GM19372 (cell line): Measurements from ENCODE around the gene WDSUB1.
A peak's percentile ranks its signal among the peaks of the same experiment; 100 is the strongest.

Source experiments
- ATAC-seq: cut with Tn5 transposase; IDR thresholded peaks from one replicate; pipeline ENCODE4 v1.9.1; 2021; ENCODE audit warnings: mild to moderate bottlenecking, low read depth, moderate library complexity; ENCODE audit not compliant: unreplicated experiment

Gene WDSUB1, protein sequence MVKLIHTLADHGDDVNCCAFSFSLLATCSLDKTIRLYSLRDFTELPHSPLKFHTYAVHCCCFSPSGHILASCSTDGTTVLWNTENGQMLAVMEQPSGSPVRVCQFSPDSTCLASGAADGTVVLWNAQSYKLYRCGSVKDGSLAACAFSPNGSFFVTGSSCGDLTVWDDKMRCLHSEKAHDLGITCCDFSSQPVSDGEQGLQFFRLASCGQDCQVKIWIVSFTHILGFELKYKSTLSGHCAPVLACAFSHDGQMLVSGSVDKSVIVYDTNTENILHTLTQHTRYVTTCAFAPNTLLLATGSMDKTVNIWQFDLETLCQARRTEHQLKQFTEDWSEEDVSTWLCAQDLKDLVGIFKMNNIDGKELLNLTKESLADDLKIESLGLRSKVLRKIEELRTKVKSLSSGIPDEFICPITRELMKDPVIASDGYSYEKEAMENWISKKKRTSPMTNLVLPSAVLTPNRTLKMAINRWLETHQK

DNA sequence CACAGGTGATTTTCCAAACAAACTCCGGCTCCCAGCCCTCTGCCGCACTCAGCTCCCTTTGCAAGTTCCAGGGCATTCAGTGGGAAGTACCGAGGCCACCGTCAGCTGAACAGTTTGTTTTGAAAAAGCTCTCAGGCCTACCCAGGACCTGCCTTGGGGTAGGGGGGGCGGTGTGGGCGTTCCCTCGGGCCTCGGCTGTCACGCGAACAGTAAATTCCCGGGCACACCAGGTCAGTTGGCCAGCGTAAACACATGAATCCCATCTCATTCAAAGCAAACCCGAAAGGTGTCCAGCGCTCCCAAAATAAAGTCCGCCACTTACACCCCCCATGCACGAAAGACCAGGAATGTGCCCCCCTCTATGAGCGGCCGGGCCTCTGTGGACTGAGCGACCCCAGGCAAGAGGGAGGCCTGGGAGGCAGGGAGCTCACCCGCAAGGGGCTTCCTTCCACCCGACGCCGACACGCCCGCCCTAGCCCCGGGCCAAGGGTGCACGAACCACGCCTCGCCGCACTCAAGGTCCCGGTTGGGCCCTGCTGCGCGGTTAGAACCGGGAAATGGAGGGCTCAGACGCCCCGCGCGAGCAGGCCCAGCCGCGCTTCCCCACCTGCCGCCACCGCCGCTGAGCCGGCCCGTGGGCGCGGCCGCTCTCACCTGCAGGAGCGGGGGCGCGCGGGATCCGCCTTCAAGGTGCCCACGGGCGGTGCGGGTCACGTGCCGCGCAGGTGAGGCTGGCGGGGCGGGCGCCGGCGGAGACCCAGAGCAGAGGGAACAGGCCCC, at the start of gene WDSUB1:
WDSUB1 (minus strand) TSS at position 775 of the 780 bp plus-strand sequence. CDS start 3,634 bp downstream, outside the sequence.
- peak; percentile 9 for ATAC-seq

DNA sequence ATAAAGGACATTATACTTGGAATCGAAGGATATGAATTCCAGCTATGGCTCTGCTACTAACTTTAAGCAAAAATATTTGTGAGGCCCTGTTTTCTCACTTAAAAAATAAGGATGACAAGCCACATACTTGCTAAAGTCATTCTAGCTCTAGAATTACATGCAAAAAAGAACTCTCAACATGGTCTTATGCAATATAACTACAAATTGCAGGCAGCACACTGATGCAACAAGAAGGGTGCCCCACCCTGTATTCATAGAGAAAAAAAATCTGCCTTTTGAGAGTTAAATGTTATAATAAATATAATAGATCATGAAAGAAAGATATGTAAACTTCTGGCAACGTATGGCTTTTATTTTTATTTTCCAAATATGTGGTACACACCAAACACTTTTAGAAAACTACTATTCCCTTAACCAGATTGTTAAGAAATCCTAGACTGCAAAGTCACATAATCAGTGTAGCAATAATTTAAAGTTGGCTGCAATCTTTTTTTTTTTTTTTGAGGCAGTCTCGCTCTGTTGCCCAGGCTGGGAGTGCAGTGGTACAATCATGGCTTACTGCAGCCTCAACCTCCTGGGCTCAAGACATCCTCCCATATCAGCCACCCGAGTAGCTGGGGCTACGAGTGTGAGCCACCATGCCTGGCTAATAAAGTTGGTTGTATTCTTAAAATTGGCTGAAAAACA, 40.2 kb upstream of the WDSUB1 start:
- ATAC-seq = no peak

DNA sequence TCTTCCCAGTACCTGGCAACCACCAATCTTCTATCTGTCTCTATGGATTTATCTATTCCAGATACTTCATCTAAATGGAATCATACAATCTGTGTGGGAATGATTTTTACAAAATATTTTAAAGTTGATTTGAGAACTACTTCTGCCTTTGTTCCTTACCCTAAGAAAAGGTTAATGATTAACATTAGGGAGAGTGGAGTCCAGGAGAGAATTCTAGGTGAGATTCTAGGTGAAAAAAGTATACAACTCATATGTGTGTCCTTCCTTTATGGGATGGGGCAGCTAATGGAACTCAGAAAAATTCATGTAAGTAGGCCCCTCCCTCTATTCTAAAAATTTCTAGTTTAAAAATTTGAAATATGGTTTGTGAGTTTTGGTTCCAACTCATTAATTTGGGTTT, 35.9 kb upstream of the WDSUB1 start:
- ATAC-seq = no peak

DNA sequence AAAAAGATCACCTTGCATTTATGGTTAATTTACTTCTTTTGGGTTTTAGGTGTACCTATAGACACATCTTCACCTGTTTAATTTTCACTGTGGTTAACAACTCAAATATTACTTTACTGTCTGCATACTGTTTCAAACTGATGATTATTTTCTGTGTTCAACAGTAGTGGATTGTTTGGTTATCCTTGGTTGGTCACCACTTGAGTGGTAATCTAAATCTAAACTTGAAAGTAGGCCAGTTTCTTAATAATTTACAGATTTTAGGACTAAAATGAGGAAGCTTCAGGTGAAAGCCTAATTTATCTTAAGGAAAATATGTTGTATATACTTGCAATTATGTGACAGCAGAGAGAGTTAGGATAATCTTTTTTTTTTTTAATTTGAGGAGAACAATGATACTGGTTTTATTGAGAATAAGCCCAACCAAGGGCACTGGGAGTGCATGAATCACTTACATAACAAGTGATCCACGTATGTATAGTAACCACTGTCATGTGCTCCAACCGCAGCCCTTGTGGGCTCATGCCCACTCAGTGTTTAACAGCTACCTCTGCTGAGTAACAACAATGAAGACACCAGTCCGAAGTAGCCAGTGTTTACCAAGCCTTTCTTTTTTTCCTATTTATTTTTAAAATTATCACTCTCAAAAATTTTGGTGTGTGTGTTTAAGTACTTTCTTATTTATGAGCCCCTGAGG, 31.0 kb upstream of the WDSUB1 start:
- ATAC-seq = no peak

DNA sequence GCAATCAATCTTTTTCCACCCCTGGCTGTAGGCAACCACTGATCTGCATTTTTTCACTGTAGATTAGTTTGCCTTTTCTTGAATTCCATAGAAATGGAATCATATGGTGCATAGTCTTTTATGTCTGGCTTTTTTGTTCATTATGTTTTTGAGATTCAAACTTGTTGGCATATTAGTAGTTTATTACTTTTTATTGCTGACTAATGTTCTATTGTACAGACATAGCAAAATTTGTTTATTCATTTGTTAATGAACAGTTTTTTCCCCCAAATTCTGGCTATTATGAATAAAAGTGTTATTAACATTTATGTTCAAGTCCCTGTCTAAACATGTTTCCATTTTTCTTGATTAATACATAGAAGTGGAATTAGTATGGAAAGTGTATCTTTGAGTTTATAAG, 21.4 kb upstream of the WDSUB1 start:
- no peak for ATAC-seq

DNA sequence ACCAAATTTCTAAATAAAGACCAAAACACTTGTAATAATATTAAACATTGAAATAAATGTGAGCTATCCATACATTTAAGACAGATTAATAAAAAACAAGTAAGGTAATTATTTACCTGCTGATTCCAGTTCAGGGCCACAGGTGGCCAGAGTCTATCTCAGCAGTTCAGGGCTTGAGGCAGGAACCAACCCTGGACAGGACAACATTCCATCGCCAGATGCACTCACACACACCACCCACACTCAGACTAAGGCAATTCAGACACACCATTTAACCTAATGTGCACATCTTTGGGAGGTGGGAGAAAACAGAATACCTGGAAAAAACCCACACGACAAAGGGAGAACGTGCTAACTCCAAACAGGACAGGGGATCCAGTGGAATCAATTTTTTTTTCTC, 14.1 kb upstream of the WDSUB1 start:
- no peak for ATAC-seq

DNA sequence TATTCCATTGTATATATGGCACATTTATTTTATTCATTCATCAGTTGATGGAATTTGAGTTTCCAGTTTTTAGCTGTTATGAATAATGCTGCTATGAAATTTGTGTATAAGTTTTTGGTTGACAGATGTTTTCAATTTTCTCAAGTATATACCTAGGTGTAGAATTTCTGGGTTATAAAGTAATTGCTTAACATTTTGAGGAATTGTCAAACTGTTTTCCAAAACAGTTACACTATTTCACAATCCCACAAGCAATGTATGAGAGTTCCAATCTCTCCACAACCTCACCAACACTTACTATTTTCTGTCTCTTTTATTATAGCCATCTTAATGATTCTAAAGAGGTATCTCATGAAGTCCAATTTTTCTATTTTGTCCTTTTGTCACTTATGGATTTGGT, 12.5 kb upstream of the WDSUB1 start:
- no peak for ATAC-seq

DNA sequence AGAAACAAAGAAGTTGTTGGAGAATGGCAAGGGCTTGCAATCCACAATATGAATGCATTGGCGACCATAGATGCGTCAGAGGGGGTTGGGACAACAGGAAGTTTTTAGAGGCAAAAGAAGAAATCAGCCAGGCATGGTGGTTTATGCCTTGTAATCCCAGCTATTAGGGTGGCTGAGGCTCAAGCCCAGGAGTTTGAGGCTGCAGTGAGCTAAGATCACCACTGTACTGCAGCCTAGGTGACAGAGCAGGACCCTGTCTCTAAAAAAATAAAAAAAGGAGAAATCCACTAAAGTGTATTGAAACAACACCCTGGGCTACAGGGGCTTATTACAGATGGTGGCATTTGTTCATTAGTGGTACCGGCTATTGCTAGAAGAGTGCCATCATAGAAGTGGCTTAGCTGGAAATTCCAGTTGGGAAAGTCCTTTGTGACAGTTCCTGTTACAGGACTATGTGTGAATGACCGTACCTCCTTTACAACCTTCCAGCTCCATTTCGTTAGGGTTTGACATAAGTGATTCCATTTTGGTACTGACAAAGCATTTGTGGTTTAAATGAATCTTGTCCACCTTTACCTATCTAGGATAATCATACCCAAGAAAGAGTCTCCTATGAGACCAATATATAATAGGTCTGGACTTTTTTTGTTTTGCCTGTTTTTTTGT, 10.7 kb upstream of the WDSUB1 start:
- ATAC-seq = no peak

DNA sequence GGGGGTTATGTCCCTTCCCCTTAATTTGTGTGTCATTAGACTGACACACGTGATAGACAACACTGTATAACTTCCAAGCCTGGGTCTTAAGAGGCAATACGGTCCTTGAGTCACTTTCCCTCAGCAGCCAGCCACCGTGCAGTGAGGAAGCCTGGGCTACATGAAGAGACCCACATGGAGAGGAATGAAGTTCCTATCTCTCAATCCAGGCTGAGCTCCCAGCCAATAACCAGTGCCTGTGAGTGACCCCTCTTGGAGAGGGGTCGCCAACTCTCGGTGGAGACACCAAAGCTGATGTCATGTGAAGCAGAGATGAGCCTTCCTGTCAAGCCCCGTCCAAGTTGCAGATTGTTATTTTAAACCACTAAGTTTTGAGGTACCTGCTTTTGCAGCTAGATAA, 5.7 kb upstream of the WDSUB1 start:
- no peak for ATAC-seq

DNA sequence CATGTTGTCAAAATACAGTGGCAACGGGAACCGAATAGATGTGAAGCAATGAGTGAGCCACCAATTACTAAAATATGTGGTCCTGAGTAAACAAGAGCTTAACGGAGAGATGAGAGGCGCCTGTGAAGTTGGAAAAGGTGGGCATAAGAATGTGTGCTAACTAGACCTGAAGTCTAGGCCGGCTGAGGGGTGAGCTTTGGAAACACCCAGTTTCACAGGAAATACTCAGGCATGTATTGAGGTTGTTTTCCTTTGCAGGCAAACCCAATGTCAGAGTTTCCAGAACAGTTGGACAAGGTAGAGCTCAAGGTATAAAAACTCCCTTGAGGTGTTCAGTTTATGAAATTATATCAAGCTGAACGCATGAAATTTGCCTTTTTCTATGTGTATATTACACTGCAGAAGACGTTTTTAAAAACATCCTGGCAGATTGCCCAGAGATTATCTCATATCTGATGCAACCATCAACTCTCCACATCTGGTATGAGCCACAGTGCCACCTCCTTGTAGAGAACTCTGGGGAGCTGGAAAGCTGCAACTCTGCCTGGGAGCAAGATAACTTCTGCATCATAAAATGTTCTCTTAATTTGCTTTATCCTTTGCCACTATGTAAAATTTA, 3.9 kb upstream of the WDSUB1 start:
- no peak for ATAC-seq

DNA sequence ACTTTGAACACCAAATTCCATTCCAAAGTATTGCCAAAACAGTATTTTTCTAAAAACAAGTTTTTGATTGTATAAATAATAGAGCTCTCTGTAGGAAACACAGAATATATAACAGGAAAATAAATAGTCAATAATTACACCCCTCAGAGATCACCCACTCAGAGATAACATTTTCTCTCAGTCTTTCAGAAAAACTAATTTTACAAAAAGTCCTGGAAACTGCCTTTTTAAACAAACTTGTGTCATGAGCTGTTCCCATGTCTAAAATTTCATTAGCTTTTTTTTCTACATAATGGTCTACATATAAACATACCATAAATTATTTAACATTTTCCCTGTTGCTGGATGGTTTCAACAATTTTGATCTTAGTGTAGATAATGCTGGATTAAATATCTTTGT, 1.2 kb upstream of the WDSUB1 start:
- no peak for ATAC-seq

DNA sequence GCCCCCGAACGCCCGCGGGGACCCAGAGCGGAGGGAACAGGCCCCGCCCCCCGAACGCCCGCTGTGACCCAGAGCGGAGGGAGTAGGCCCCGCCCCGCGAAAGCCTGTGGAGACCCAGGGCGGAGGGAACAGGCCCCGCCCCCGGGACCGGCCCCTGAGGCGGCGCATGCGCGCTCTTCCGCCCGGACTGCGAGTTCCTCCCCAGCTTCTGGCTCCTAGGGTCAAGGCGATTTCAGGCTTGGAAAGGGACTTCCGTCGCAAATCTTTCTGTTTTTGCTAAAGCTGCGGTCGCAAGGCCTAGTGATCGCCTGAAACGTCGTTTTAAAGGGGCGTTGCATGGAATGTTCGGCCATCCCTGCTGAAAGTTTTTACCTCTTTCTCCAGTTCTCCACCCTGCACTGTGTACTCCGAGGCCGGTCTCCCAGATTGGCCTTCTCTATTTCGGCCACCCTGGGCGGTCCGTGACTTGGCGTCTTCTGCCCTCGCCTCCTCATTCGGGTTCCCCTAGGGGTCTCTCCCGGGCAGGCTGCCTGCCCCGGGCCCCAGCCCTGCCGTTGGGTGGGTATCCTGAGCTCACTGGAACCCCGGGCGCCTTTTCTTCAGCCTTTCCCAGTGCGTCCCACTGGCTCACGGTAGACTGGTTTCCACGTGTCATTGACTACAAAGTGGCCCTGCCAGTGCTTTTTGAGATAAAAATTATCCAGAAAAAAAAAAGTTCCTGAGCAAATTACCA, 372 bp upstream of the WDSUB1 start:
- ATAC-seq = peak; percentile 79

DNA sequence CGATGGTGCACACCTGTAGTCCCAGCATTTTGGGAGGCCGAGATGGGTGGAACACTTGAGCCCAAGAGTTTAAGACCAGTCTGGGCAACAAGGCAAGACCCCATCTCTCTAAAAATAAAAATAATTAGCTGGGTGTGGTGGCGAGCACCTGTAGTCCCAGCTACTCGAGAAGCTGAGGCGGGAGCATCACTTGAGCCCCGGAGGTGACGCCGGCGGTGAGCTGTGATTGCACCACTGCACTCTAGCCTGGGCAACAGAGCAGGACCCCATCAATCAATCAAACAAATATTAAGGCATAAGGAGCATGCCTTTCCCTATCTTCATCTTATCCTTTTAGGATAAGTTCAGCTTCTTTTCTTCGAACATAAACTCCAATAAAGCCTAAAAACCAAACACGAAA, 1.1 kb downstream of the WDSUB1 start:
- no peak for ATAC-seq

DNA sequence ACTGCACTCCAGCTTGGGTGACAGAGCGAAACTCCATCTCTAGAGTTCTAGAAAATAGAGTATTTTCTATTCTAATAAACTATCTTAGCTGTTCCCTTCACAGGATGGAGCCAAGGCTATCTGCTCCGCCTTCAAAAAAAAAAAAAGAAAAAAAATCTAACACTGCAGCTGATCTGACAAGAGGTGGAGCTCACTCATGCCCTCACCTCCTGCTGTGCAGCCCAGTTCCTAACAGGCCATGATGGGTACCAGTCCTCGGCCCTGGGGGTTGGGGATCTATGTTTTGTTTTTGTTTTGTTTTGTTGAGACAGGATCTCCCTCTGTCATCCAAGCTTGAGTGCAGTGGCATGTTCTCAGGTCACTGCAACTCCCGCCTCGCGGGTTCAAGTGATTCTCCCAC, 3.0 kb downstream of the WDSUB1 start:
- ATAC-seq = no peak

DNA sequence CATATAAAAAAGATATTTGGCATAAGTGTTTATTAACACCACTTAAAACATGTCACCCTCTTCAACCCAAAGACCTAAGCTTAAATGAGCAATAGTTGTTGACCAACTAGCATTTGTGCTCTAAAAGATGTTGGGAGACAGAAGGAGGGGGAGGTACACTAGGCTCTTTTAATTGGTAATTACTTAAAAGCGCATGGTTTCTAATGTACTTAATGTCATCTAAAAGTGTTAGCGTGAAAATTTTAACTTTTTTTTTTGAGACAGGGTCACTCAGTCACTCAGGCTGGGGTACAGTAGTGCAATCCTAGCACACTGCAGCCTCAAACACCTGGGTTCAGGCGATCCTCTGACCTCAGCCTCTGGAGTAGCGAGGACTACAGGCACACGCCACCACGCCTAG, 5.5 kb downstream of the WDSUB1 start:
- no peak for ATAC-seq

DNA sequence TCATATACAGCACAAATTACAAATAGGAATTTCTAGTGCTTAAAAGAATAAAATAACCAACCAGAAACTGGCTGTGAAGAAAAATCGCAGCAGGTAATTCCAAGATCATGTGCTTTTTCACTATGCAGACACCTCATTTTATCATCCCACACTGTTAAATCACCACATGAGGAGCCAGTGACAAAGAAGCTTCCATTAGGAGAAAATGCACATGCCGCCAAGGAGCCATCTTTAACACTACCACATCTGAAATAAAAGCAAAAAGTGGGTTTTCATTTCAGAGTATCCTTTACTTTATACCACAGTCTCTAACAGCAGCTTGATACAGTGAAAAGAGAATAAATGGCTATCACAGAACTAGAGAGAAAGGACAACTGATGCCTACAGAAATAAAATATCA, 6.8 kb downstream of the WDSUB1 start:
- no peak for ATAC-seq

DNA sequence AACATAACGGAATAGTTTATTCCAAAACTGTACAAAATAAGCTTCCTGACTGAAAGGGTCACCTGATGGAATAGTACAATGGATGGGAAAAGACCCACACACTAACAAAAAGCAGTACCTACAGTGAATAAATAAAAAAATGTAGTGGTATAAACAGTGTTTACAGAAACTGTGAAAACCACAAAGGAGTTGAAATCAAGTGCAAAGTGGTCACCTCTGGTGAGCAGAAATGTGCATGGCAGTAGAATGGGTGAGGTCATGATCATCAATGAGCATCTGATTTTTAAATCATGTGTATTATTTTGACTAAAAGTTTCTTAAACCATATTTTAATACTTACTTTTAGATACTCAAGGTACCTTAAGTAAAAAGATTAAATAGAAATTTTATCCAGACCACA, 11.4 kb downstream of the WDSUB1 start:
- no peak for ATAC-seq

DNA sequence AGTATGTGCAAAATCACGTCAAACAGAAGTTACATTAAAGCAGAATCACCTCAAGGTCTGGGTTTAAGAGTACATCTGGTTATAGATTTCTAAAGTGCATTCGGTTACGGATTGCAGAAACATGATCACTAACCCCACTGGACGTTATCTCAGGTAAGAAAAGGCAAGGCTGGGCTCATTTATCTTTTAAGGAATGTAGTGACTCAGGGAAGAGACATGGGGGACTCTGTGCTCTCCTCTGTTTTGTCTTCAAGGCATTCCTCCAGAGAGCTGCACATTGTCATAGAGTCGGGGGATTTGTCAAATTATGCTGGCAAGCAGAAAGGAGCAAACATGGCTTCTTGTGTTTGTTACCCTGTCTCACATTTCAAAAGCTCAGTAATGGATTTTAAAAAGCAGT, 14.3 kb downstream of the WDSUB1 start:
- no peak for ATAC-seq
